DND-41 (cell line): Measurements from ENCODE around the gene FABP3.

ENCODE experiments used
- ATAC-seq: fragments of 200-7000 bp; cut with Tn5 transposase; 3 replicates; pipeline ENCODE4 v1.9.1; 2021; ENCODE audit warnings: low read depth; ENCODE audit not compliant: insufficient read depth
- DNase-seq: peaks from one replicate; pipeline ENCODE4 v3.0.0-alpha.2; 2020
- H2AFZ ChIP-seq: 2 replicates; pipeline ENCODE4 v1.6.0; 2012; ENCODE audit warnings: low read depth, low read length
- H3K27ac ChIP-seq: 2 replicates; pipeline ENCODE4 v1.5.1; 2012; ENCODE audit warnings: low read length, inconsistent platforms
- H3K27me3 ChIP-seq: fragments of 200-600 bp; sonication (generic); 2 replicates; pipeline ENCODE4 v1.6.0; 2012; ENCODE audit warnings: low read length, mild to moderate bottlenecking, inconsistent platforms; ENCODE audit not compliant: insufficient read depth, poor library complexity
- H3K36me3 ChIP-seq: 2 replicates; pipeline ENCODE4 v1.5.1; 2012; ENCODE audit warnings: low read length, inconsistent platforms; ENCODE audit not compliant: insufficient read depth
- H3K4me1 ChIP-seq: 2 replicates; pipeline ENCODE4 v1.5.1; 2012; ENCODE audit warnings: mild to moderate bottlenecking, low read length; ENCODE audit not compliant: insufficient read depth
- H3K4me2 ChIP-seq: 2 replicates; pipeline ENCODE4 v1.6.0; 2012; ENCODE audit warnings: mild to moderate bottlenecking, moderate library complexity, low read length, inconsistent platforms; ENCODE audit not compliant: insufficient read depth
- H3K4me3 ChIP-seq, 2 experiments: fragments of 200-600 bp in 1 of 2; shearing (Covaris generic) in 1 of 2; 2 replicates each; pipeline ENCODE4 v1.5.1; 2012 to 2016; ENCODE audit warnings: inconsistent platforms in 2 of 2, low read length in 2 of 2, mild to moderate bottlenecking in 2 of 2, low read depth in 1 of 2, moderate library complexity in 1 of 2
- H3K79me2 ChIP-seq: 2 replicates; pipeline ENCODE4 v1.6.0; 2012; ENCODE audit warnings: low read length, inconsistent platforms; ENCODE audit not compliant: insufficient read depth
- H3K9ac ChIP-seq: 2 replicates; pipeline ENCODE4 v1.6.0; 2012; ENCODE audit warnings: low read depth, mild to moderate bottlenecking, inconsistent platforms, low read length, moderate library complexity
- H3K9me3 ChIP-seq: 2 replicates; pipeline ENCODE4 v1.5.1; 2012; ENCODE audit warnings: low read length, moderate library complexity, mild to moderate bottlenecking, inconsistent platforms; ENCODE audit not compliant: insufficient read depth, severe bottlenecking
- H4K20me1 ChIP-seq: 2 replicates; pipeline ENCODE4 v1.6.0; 2012; ENCODE audit warnings: low read length; ENCODE audit not compliant: insufficient read depth
- EZH2 ChIP-seq: IDR thresholded peaks from 3 replicates; pipeline ENCODE4 v1.6.1; 2012; ENCODE audit warnings: borderline replicate concordance, low read depth, mild to moderate bottlenecking, moderate library complexity, low read length, inconsistent platforms; ENCODE audit not compliant: severe bottlenecking
- TF ChIP-seq, protein P1 (sequence below): IDR thresholded peaks from 2 replicates; pipeline ENCODE4 v1.5.1; 2012; ENCODE audit warnings: borderline replicate concordance, low read length, moderate library complexity, mild to moderate bottlenecking; ENCODE audit not compliant: poor library complexity, severe bottlenecking; ENCODE audit errors: extremely low read depth

The FABP3 gene

DNA sequence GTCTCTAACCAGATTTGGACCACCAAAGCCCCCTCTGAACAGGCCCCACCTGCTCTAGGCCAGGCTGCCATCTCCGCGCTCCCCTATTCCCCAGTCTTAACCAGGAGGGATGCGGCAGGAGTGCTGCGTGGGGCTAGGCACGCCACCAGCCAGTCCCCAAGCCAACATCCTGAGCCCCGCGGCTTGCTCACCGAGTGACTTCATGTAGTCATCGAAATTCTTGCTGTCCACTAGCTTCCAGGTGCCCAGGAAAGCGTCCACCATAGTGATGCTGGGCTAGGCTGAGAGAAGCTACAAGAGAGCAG lies 173 bp downstream of the FABP3 start:
- H3K4me3 ChIP-seq = peak overlapping the region in 1 of 2 experiments; percentile 55; a peak in 1 of 4 replicates
- H3K27me3 ChIP-seq = no peaks in the 10 kb centered on the region
- H3K36me3 ChIP-seq = no peaks in the 10 kb centered on the region
- H3K9me3 ChIP-seq = no peaks in the 10 kb centered on the region
- no peak overlapping the region for H3K27ac ChIP-seq
- TF ChIP-seq, protein P1, sequence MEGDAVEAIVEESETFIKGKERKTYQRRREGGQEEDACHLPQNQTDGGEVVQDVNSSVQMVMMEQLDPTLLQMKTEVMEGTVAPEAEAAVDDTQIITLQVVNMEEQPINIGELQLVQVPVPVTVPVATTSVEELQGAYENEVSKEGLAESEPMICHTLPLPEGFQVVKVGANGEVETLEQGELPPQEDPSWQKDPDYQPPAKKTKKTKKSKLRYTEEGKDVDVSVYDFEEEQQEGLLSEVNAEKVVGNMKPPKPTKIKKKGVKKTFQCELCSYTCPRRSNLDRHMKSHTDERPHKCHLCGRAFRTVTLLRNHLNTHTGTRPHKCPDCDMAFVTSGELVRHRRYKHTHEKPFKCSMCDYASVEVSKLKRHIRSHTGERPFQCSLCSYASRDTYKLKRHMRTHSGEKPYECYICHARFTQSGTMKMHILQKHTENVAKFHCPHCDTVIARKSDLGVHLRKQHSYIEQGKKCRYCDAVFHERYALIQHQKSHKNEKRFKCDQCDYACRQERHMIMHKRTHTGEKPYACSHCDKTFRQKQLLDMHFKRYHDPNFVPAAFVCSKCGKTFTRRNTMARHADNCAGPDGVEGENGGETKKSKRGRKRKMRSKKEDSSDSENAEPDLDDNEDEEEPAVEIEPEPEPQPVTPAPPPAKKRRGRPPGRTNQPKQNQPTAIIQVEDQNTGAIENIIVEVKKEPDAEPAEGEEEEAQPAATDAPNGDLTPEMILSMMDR = no peak
- TF ChIP-seq EZH2 = no peak
- DNase-seq (no peak), ATAC-seq (no peak)
- H4K20me1 ChIP-seq = no peaks in the 10 kb centered on the region
- H3K79me2 ChIP-seq = no peaks in the 10 kb centered on the region
- H2AFZ ChIP-seq = no peak overlapping the region
- peak overlapping the region; percentile 80 for H3K4me2 ChIP-seq
- peaks cover 18% of the 10 kb centered on the region for H3K4me1 ChIP-seq
- peak overlapping the region; percentile 49; the same call in 1 of the 2 replicates for H3K9ac ChIP-seq

DNA sequence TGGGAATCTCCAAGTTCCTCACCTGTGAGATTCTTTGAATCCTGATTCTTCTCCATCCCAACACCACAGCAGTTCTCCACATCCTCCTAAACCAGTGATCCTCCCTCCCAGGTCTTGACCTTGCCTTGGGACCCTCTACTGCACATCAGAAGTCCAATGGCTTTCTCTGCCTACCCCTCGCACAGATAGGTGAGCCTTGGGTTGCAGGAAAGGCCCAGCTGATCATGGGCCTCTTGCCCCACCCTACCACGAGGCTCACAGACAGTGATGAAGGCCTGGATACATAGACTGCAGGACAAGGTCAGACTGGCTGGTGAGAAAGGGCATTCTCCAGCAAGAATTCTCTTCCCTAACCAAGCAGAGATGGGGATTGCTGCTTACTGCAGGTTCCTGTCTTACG lies 825 bp downstream of the FABP3 start:
- no peak for DNase-seq
- Histone ChIP-seq H3K4me2 (no peak overlapping the region), H4K20me1 (no peaks in the 10 kb centered on the region), H3K27me3 (no peaks in the 10 kb centered on the region), H2AFZ (no peak overlapping the region), H3K4me1 (peaks cover 18% of the 10 kb centered on the region), H3K9ac (no peak overlapping the region), H3K9me3 (no peaks in the 10 kb centered on the region), H3K27ac (no peak overlapping the region), H3K36me3 (no peaks in the 10 kb centered on the region), H3K79me2 (no peaks in the 10 kb centered on the region), H3K4me3 (no peak overlapping the region)
- no peak for ATAC-seq
- TF ChIP-seq EZH2 = no peak

DNA sequence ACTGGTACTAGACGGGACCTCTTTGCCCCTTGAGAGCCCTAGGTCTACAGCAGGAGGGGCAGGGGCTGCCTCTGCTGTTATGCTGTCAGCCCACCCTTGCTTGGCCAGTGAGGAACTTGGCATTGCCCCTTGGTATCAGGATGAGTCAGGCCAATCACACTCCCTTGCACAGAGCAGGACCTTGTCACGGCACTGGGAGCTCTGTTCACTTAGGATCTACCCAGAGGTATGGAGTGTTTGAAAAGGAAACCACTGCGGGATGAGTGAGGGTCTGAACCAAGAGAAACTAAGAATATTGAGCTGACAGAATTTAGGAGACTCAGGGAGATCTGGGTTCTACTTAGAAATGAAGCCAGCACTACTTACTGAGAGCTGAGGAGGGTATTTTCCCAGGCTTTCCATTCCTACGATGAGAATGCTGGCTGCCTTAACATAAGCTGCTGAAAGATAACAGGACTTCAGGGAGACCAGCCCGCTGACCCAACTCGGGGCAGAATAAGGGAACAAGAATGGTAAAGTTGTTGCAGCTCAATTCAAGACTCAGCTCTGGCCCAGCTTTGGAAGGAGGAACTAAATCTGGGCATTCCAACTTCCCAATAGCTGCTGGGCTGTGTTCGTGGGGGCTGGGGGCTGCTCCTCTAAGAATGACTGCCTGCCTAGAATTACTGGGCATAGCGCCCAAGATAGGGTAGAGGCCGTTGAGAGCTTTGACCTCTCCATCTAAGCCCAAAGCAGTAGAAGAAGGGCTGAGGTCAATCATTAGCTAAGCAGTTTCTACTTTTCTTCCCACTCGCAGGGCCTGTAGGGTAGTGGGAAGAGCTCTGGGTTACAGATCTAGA lies 1.5 kb downstream of the FABP3 start:
- peaks cover 5% of the 10 kb centered on the region for H3K36me3 ChIP-seq
- TF ChIP-seq, protein P1 = no peak
- TF ChIP-seq EZH2 = no peak
- H3K4me1 ChIP-seq = peaks cover 18% of the 10 kb centered on the region
- no peak overlapping the region for H3K27ac ChIP-seq
- H3K79me2 ChIP-seq = no peaks in the 10 kb centered on the region
- H3K4me2 ChIP-seq = no peak overlapping the region
- H3K4me3 ChIP-seq = no peak overlapping the region
- ATAC-seq (no peak), DNase-seq (no peak)
- no peaks in the 10 kb centered on the region for H3K9me3 ChIP-seq
- no peaks in the 10 kb centered on the region for H4K20me1 ChIP-seq
- H3K9ac ChIP-seq = no peak overlapping the region
- no peak overlapping the region for H2AFZ ChIP-seq
- H3K27me3 ChIP-seq = no peaks in the 10 kb centered on the region

DNA sequence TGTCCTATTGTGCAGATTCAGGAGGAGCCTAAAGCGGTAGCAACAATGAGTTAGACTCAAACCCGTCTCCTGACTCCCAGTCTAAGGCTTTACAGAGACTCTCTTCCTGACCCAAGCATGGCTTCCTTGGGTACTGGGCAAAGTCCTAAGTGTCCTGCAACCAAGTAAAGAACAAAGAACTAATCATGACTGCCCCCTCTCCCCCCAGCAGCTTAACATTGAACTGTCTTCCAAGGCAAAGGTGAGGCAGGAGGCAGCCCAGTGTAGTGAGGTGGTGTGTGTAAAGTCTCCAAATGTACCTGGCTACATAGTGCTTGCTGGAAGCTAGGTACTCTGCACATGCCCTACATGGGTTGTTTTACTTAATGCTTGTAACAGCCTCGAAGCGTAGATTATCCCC lies 2.3 kb downstream of the FABP3 start:
- Histone ChIP-seq H3K27me3 (no peaks in the 10 kb centered on the region), H3K4me3 (no peak overlapping the region), H2AFZ (no peak overlapping the region), H3K36me3 (peaks cover 11% of the 10 kb centered on the region), H3K9ac (no peak overlapping the region), H3K27ac (no peak overlapping the region), H3K9me3 (no peaks in the 10 kb centered on the region), H3K79me2 (no peaks in the 10 kb centered on the region), H4K20me1 (no peaks in the 10 kb centered on the region), H3K4me2 (no peak overlapping the region), H3K4me1 (peaks cover 18% of the 10 kb centered on the region)
- ATAC-seq (no peak), DNase-seq (no peak)
- no peak for TF ChIP-seq EZH2
- TF ChIP-seq, protein P1 = no peak
